HG03108 (cell line): ENCODE results near the gene CTNNBL1.
"Not testable (repeated sequence)": the region's sequence is repeated elsewhere in the genome, so short reads cannot be mapped to it uniquely, and the experiment has no call there.

Source experiments
- ATAC-seq: cut with Tn5 transposase; IDR thresholded peaks from one replicate; pipeline ENCODE4 v1.9.1; 2021; ENCODE audit warnings: moderate library complexity; ENCODE audit not compliant: unreplicated experiment

CTNNBL1 gene

GRCh38 chr20:37704955-37705354, 11.1 kb downstream of the CTNNBL1 start:
- no peak for ATAC-seq

GRCh38 chr20:37706298-37706697, 12.5 kb downstream of the CTNNBL1 start:
- no peak for ATAC-seq

- no peak for ATAC-seq
These were observed 17.2 kb downstream of the CTNNBL1 start for GRCh38 chr20:37711001-37711400.

- no peak for ATAC-seq
These were observed 18.4 kb downstream of the CTNNBL1 start for GRCh38 chr20:37711994-37712964.

GRCh38 chr20:37713396-37713795, 19.6 kb downstream of the CTNNBL1 start:
- no peak for ATAC-seq

- no peak for ATAC-seq
These were observed 21.3 kb downstream of the CTNNBL1 start for GRCh38 chr20:37714978-37715672.

- no peak for ATAC-seq
These were observed 27.9 kb downstream of the CTNNBL1 start for GRCh38 chr20:37721751-37722150.

GRCh38 chr20:37722312-37722711, 28.5 kb downstream of the CTNNBL1 start:
- not testable (repeated sequence) for ATAC-seq

- ATAC-seq, result no peak
These were observed 29.8 kb downstream of the CTNNBL1 start for GRCh38 chr20:37723668-37724067.

- ATAC-seq, result no peak
These were observed 31.3 kb downstream of the CTNNBL1 start for GRCh38 chr20:37725165-37725564.

GRCh38 chr20:37725855-37726254, 32.0 kb downstream of the CTNNBL1 start:
- no peak for ATAC-seq

- no peak for ATAC-seq
These were observed 32.5 kb downstream of the CTNNBL1 start for GRCh38 chr20:37726321-37726720.

GRCh38 chr20:37726971-37727956, 33.4 kb downstream of the CTNNBL1 start:
- ATAC-seq, result no peak

- ATAC-seq, result no peak
These were observed 34.3 kb downstream of the CTNNBL1 start for GRCh38 chr20:37727957-37728634.

GRCh38 chr20:37728635-37728983, 34.8 kb downstream of the CTNNBL1 start:
- ATAC-seq, result no peak

- ATAC-seq, result no peak
These were observed 35.6 kb downstream of the CTNNBL1 start for GRCh38 chr20:37729452-37729851.

- no peak for ATAC-seq
These were observed 36.1 kb downstream of the CTNNBL1 start for GRCh38 chr20:37729909-37730308.

GRCh38 chr20:37733416-37733815, 39.6 kb downstream of the CTNNBL1 start:
- ATAC-seq, result no peak

- ATAC-seq, result no peak
These were observed 40.6 kb downstream of the CTNNBL1 start for GRCh38 chr20:37734228-37734985.

GRCh38 chr20:37735541-37735940, 41.7 kb downstream of the CTNNBL1 start:
- ATAC-seq, result no peak
